GM23248 (cell line): ENCODE results near the gene EVL. TPM values are rescaled to one million over a fixed set of nuclear protein-coding genes. Genes with fewer than 3 reads are reported as not detected.

ENCODE experiments used
- DNase-seq: peaks from one replicate; pipeline ENCODE4 v3.0.0-alpha.2; 2015
- H2AFZ ChIP-seq: fragments of 200-600 bp; sonication (generic); 2 replicates; pipeline ENCODE4 v1.6.1; 2016; ENCODE audit warnings: antibody characterized with exemption
- H3F3A ChIP-seq: fragments of 200-600 bp; sonication (generic); 2 replicates; pipeline ENCODE4 v1.6.1; 2016; ENCODE audit warnings: mild to moderate bottlenecking, antibody characterized with exemption, mixed run types; ENCODE audit not compliant: insufficient read depth
- H3K27ac ChIP-seq: fragments of 200-600 bp; sonication (generic); 2 replicates; pipeline ENCODE4 v1.5.1; 2016; ENCODE audit warnings: mild to moderate bottlenecking
- H3K27me3 ChIP-seq: fragments of 200-600 bp; sonication (generic); replicated peaks from 2 replicates; pipeline ENCODE4 v1.6.1; 2016; ENCODE audit warnings: mild to moderate bottlenecking; ENCODE audit not compliant: insufficient read depth
- H3K36me3 ChIP-seq: fragments of 200-600 bp; sonication (generic); 2 replicates; pipeline ENCODE4 v1.6.1; 2016; ENCODE audit warnings: low read depth, mild to moderate bottlenecking
- H3K4me1 ChIP-seq: fragments of 200-600 bp; sonication (generic); 2 replicates; pipeline ENCODE4 v1.6.1; 2016; ENCODE audit warnings: mild to moderate bottlenecking; ENCODE audit not compliant: insufficient read depth
- H3K4me2 ChIP-seq: fragments of 200-600 bp; sonication (generic); one replicate; pipeline ENCODE4 v1.6.1; 2016; ENCODE audit warnings: mild to moderate bottlenecking; ENCODE audit not compliant: unreplicated experiment
- H3K4me3 ChIP-seq: fragments of 200-600 bp; sonication (generic); 2 replicates; pipeline ENCODE4 v1.5.1; 2016; ENCODE audit warnings: mild to moderate bottlenecking
- H3K79me2 ChIP-seq: fragments of 200-600 bp; sonication (generic); 2 replicates; pipeline ENCODE4 v1.6.1; 2016; ENCODE audit warnings: mild to moderate bottlenecking; ENCODE audit not compliant: insufficient read depth
- H3K9ac ChIP-seq: fragments of 200-600 bp; sonication (generic); 2 replicates; pipeline ENCODE4 v1.6.1; 2016; ENCODE audit warnings: mild to moderate bottlenecking
- H3K9me2 ChIP-seq: fragments of 200-600 bp; sonication (generic); 2 replicates; pipeline ENCODE4 v1.6.1; 2016; ENCODE audit warnings: mixed run types, mild to moderate bottlenecking, moderate library complexity; ENCODE audit not compliant: insufficient read depth
- H3K9me3 ChIP-seq: fragments of 200-600 bp; sonication (generic); one replicate; pipeline ENCODE4 v1.6.1; 2017; ENCODE audit warnings: low read depth
- H4K20me1 ChIP-seq: fragments of 200-600 bp; sonication (generic); 2 replicates; pipeline ENCODE4 v1.6.0; 2016; ENCODE audit not compliant: insufficient read depth
- EZH2 ChIP-seq: fragments of 200-600 bp; sonication (generic); IDR thresholded peaks from 2 replicates; pipeline ENCODE4 v1.6.1; 2018; ENCODE audit warnings: antibody characterized with exemption, mild to moderate bottlenecking; ENCODE audit not compliant: insufficient read depth, poor library complexity, severe bottlenecking
- EZH2phosphoT487 ChIP-seq: fragments of 200-600 bp; sonication (generic); IDR thresholded peaks from 2 replicates; pipeline ENCODE4 v1.6.1; 2018; ENCODE audit warnings: antibody characterized with exemption, moderate library complexity, mild to moderate bottlenecking, low read depth; ENCODE audit not compliant: insufficient read depth
- WGBS, 2 experiments: methylation state at CpG; one replicate each; pipeline ENCODE4 v1.1.6; 2015 to 2017; ENCODE audit warnings: low lambda C conversion rate in 2 of 2, low coverage in 1 of 2; ENCODE audit errors: missing lambda C conversion rate in 2 of 2; 5-methylcytosine and 5-hydroxymethylcytosine counted together
- in situ Hi-C: fragments of 300-500 bp; cut with MboI; formaldehyde crosslinking; loops from 2 replicates; pipeline ENCODE4 v1.15.0; 2020
- polyA plus RNA-seq: library from polyadenylated mRNA; unstranded; fragments of >200 nt; fragmentation: Nextera tagmentation; extraction: Ambion mirVana; gene quantifications from 2 replicates; pipeline ENCODE4 v1.2.1, GENCODE V29; 2016
- total RNA-seq: library from RNA; depleted of rRNA; stranded (reverse); fragments of >200 nt; shearing (Covaris generic); gene quantifications from 2 replicates; pipeline ENCODE4 v1.2.3, GENCODE V29; 2014

EVL gene
- total and polyA plus RNA-seq, 2 experiments from 2014 or later, result 6.6 to 29.9 TPM

GRCh38 chr14:100073576-100074430, 8.6 kb downstream of the EVL start:
- Histone ChIP-seq H3K4me1 (peaks cover 14% of the 10 kb centered on the region), H3K4me2 (no peak overlapping the region), H3F3A (peaks cover 21% of the 10 kb centered on the region), H3K9ac (no peak overlapping the region), H3K9me2 (no peaks in the 10 kb centered on the region), H3K9me3 (no peaks in the 10 kb centered on the region), H3K27ac (no peak overlapping the region), H4K20me1 (no peaks in the 10 kb centered on the region), H2AFZ (no peak overlapping the region), H3K27me3 (no peaks in the 10 kb centered on the region), H3K36me3 (no peaks in the 10 kb centered on the region), H3K4me3 (no peak overlapping the region), H3K79me2 (peaks cover 9% of the 10 kb centered on the region; the same call in 1 of the 2 replicates)
- DNase-seq, result no peak
- 91 to 99% methylated on average over 9 to 14 of the region's 14 CpGs for WGBS, 2 experiments
- in situ Hi-C loops, result no loop called here
- TF ChIP-seq EZH2 (no peak), EZH2phosphoT487 (no peak)

GRCh38 chr14:100074431-100075100, 9.3 kb downstream of the EVL start:
- in situ Hi-C loops, result no loop called here
- TF ChIP-seq EZH2phosphoT487 (no peak), EZH2 (no peak)
- H3K79me2 ChIP-seq, result peaks cover 9% of the 10 kb centered on the region; the same call in 1 of the 2 replicates

GRCh38 chr14:100075681-100076080, 10.5 kb downstream of the EVL start:
- H3K4me3 ChIP-seq, result no peak overlapping the region
- 64 to 68% methylated on average over 4 of the region's 4 CpGs for WGBS, 2 experiments
- H3K9ac ChIP-seq, result no peak overlapping the region
- H3K36me3 ChIP-seq, result no peaks in the 10 kb centered on the region
- in situ Hi-C loops, result no loop called here
- peaks cover 23% of the 10 kb centered on the region for H3K4me1 ChIP-seq
- no peaks in the 10 kb centered on the region for H4K20me1 ChIP-seq
- H3K27me3 ChIP-seq, result no peaks in the 10 kb centered on the region
- no peaks in the 10 kb centered on the region for H3K9me3 ChIP-seq
- no peak overlapping the region for H2AFZ ChIP-seq
- H3F3A ChIP-seq, result peaks cover 17% of the 10 kb centered on the region
- no peaks in the 10 kb centered on the region for H3K9me2 ChIP-seq
- no peak overlapping the region for H3K27ac ChIP-seq
- no peak for DNase-seq
- TF ChIP-seq EZH2phosphoT487 (no peak), EZH2 (no peak)
- H3K4me2 ChIP-seq, result no peak overlapping the region
- H3K79me2 ChIP-seq, result peaks cover 6% of the 10 kb centered on the region; the same call in 1 of the 2 replicates

More at GRCh38 chr14:100074431-100075100, 9.3 kb downstream of the EVL start:
- Histone ChIP-seq H3K4me2 (no peak overlapping the region), H3K9me3 (no peaks in the 10 kb centered on the region), H3K4me3 (no peak overlapping the region), H3K9me2 (no peaks in the 10 kb centered on the region), H3K36me3 (no peaks in the 10 kb centered on the region), H3K27me3 (no peaks in the 10 kb centered on the region), H3K9ac (no peak overlapping the region), H4K20me1 (no peaks in the 10 kb centered on the region), H3F3A (peaks cover 17% of the 10 kb centered on the region), H3K4me1 (peaks cover 21% of the 10 kb centered on the region), H2AFZ (no peak overlapping the region), H3K27ac (no peak overlapping the region)
- 98 to 99% methylated on average over 7 of the region's 7 CpGs for WGBS, 2 experiments
- no peak for DNase-seq

GRCh38 chr14:100076133-100076532, 10.9 kb downstream of the EVL start:
- Histone ChIP-seq H3K27ac (peak overlapping the region; percentile 61), H3K9ac (no peak overlapping the region), H3K79me2 (peaks cover 1% of the 10 kb centered on the region; the same call in 1 of the 2 replicates), H3F3A (peaks cover 17% of the 10 kb centered on the region), H4K20me1 (no peaks in the 10 kb centered on the region), H3K4me1 (peaks cover 23% of the 10 kb centered on the region), H3K9me3 (no peaks in the 10 kb centered on the region), H3K27me3 (no peaks in the 10 kb centered on the region), H3K36me3 (no peaks in the 10 kb centered on the region), H3K4me3 (no peak overlapping the region), H3K9me2 (no peaks in the 10 kb centered on the region), H3K4me2 (no peak overlapping the region), H2AFZ (no peak overlapping the region)
- DNase-seq, result peak; percentile 51
- WGBS, 2 experiments, result 96 to 97% methylated on average over 5 of the region's 5 CpGs
- in situ Hi-C loops, result no loop called here
- TF ChIP-seq EZH2phosphoT487 (no peak), EZH2 (no peak)
